ENCODE measurements around the gene FAM20C. TPM values are rescaled to one million over a fixed set of nuclear protein-coding genes. Genes with fewer than 3 reads are reported as not detected.
"Not testable (repeated sequence)": the region's sequence is repeated elsewhere in the genome, so short reads cannot be mapped to it uniquely, and the experiment has no call there.

The FAM20C gene
- total and polyA plus RNA-seq, 10 of the 15 experiments (the other 5 are each of a cell fraction or from before 2014, with no cell fraction given) = 0.44 TPM; not detected in 9

DNA sequence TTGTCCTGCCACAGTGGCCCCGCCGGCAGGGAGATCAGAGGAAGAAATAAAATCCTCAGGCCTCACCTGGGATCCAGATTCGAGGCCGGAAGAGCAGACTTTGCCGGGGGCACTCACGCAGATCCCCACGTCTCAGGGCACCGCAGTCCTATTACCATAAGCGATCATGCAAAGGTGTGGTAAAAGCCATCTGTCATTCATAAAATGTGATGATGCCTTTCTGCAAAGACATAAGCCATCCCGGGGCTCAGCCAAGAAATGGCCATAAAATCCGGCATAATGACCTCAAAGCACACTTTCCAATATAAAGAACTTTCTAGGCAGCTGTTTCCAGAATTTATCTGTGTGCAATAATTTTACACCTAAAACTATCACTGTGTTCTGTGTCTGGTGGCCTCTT lies 9.9 kb upstream of the FAM20C start:
- H2AFZ ChIP-seq (ENCODE audit: control insufficient read depth, low read depth, low read length); FAIRE-seq; ATAC-seq; CTCF ChIA-PET; H4K20me1 ChIP-seq (ENCODE audit: control insufficient read depth, insufficient read depth); intact Hi-C loops (cut with micrococcal nuclease; ENCODE audit: unreplicated experiment); SMC1A ChIA-PET (ENCODE audit: uncharacterized antibody, unreplicated experiment); H3K4me3 ChIP-seq; H3K9ac ChIP-seq (ENCODE audit: control insufficient read depth, insufficient read depth, low read length); in situ Hi-C loops (cut with MboI); H3K27ac ChIP-seq (ENCODE audit: control insufficient read depth, insufficient read depth); POLR2A ChIA-PET; BruUV-seq (replicated peaks); H3K4me1 ChIP-seq (ENCODE audit: control insufficient read depth, insufficient read depth, low read length); RAD21 ChIA-PET (ENCODE audit: unreplicated experiment); H3K36me3 ChIP-seq (ENCODE audit: control insufficient read depth in 2 of 2, insufficient read depth in 2 of 2, low read length in 1 of 2); H3K79me2 ChIP-seq (ENCODE audit: control insufficient read depth, insufficient read depth, low read length); H3K27me3 ChIP-seq (replicated peaks in 1 of 2; ENCODE audit: control insufficient read depth in 2 of 2, insufficient read depth in 2 of 2, low read length in 1 of 2); H3K4me2 ChIP-seq (ENCODE audit: control insufficient read depth, insufficient read depth); DNase-seq (ENCODE audit: low read depth, low spot score); H3K9me3 ChIP-seq (replicated peaks; ENCODE audit: control insufficient read depth, insufficient read depth, low read length): not testable (repeated sequence)
- WGBS (ENCODE audit: insufficient coverage, insufficient replicate concordance, low lambda C conversion rate, missing lambda C conversion rate) = 50% methylated on average over 3 of the region's 11 CpGs

DNA sequence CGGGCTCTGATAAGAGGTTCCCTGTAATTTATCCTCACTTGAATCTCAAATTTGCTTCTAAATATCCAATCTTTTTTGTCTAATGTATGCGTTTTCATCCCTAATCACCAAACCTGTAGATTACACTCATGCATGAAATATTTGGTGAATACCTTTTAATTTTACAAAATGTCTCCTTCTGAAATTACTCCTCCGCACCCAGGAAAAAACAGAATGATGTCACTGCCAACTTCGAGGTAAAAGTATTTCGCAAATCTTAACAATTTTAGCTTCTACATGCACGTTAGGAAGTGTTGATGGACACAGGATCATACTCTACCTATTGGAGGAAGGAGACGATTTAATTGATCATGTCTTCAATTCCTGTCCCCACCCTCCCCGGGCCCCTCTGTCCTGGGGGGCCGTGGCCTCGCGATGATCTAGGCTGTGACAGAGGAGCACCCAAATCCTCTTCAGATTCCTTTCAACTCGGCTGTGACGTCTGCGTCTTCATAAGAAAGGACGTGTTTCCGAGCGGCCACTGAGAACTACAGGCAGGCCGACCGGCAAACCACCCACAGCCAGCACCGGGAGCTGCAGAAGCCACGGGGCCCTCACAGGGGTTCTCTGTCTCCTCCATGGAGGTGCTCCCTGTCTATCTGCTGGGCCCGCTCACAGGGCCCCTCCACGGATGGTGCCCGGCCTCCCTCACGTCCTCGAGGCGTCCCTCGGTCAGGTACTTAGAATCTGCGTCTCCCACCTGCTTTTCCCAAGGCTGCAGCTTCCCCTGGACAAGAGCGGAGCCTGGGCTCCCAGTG lies 8.7 kb upstream of the FAM20C start:
- in situ Hi-C loops (cut with MboI) = no loop called here
- FAIRE-seq (no peak), ATAC-seq (no peak), DNase-seq (ENCODE audit: low read depth, low spot score) (no peak)
- no peaks in the 10 kb centered on the region for H3K36me3 ChIP-seq (ENCODE audit: control insufficient read depth in 2 of 2, insufficient read depth in 2 of 2, low read length in 1 of 2)
- ChIA-PET POLR2A (no interaction called here), RAD21 (ENCODE audit: unreplicated experiment) (no interaction called here), CTCF (no interaction called here), SMC1A (ENCODE audit: uncharacterized antibody, unreplicated experiment) (interaction anchor here (0.7 kb wide), 1 partner anchor 416 kb away, joined by 3 read pairs; no protein-coding TSS in a partner anchor)
- no TSS peak for BruUV-seq (replicated peaks)
- H3K79me2 ChIP-seq (ENCODE audit: control insufficient read depth, insufficient read depth, low read length) = no peaks in the 10 kb centered on the region
- H2AFZ ChIP-seq (ENCODE audit: control insufficient read depth, low read depth, low read length) = no peak overlapping the region
- no peak overlapping the region for H3K9ac ChIP-seq (ENCODE audit: control insufficient read depth, insufficient read depth, low read length)
- WGBS (ENCODE audit: insufficient coverage, insufficient replicate concordance, low lambda C conversion rate, missing lambda C conversion rate) = 43% methylated on average over 29 of the region's 30 CpGs
- no peaks in the 10 kb centered on the region for H3K9me3 ChIP-seq (replicated peaks; ENCODE audit: control insufficient read depth, insufficient read depth, low read length)
- TF ChIP-seq, protein P1, sequence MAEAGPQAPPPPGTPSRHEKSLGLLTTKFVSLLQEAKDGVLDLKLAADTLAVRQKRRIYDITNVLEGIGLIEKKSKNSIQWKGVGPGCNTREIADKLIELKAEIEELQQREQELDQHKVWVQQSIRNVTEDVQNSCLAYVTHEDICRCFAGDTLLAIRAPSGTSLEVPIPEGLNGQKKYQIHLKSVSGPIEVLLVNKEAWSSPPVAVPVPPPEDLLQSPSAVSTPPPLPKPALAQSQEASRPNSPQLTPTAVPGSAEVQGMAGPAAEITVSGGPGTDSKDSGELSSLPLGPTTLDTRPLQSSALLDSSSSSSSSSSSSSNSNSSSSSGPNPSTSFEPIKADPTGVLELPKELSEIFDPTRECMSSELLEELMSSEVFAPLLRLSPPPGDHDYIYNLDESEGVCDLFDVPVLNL (IDR thresholded peaks at IDR 0.05; ENCODE audit: low read depth, low read length) = no peak
- no peak for TF ChIP-seq ASH2L (IDR thresholded peaks at IDR 0.05; ENCODE audit: borderline replicate concordance, low read depth)
- TF ChIP-seq, protein P2, sequence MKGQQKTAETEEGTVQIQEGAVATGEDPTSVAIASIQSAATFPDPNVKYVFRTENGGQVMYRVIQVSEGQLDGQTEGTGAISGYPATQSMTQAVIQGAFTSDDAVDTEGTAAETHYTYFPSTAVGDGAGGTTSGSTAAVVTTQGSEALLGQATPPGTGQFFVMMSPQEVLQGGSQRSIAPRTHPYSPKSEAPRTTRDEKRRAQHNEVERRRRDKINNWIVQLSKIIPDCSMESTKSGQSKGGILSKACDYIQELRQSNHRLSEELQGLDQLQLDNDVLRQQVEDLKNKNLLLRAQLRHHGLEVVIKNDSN (IDR thresholded peaks at IDR 0.05; ENCODE audit: borderline replicate concordance, extremely low read length, insufficient read depth, low read depth, low read length) = no peak
- TF ChIP-seq JUNB (IDR thresholded peaks at IDR 0.05) = no peak
- TF ChIP-seq BACH1 (IDR thresholded peaks at IDR 0.05; ENCODE audit: borderline replicate concordance) = no peak
- TF ChIP-seq, protein P3, sequence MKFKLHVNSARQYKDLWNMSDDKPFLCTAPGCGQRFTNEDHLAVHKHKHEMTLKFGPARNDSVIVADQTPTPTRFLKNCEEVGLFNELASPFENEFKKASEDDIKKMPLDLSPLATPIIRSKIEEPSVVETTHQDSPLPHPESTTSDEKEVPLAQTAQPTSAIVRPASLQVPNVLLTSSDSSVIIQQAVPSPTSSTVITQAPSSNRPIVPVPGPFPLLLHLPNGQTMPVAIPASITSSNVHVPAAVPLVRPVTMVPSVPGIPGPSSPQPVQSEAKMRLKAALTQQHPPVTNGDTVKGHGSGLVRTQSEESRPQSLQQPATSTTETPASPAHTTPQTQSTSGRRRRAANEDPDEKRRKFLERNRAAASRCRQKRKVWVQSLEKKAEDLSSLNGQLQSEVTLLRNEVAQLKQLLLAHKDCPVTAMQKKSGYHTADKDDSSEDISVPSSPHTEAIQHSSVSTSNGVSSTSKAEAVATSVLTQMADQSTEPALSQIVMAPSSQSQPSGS (IDR thresholded peaks at IDR 0.05; ENCODE audit: low read length) = no peak
- no peak for TF ChIP-seq TCF7 (IDR thresholded peaks at IDR 0.05; ENCODE audit: borderline replicate concordance)
- TF ChIP-seq ZBED1 (IDR thresholded peaks at IDR 0.05; ENCODE audit: borderline replicate concordance) = no peak
- no peak for TF ChIP-seq SIN3A (IDR thresholded peaks at IDR 0.05; ENCODE audit: low read depth, low read length)
- no peak for TF ChIP-seq ZNF274 (IDR thresholded peaks at IDR 0.05; ENCODE audit: insufficient read depth, insufficient read length)
- no peak for TF ChIP-seq TAF1 (IDR thresholded peaks at IDR 0.05; ENCODE audit: borderline replicate concordance, low read depth, low read length)
- no peaks in the 10 kb centered on the region for H3K27me3 ChIP-seq (replicated peaks in 1 of 2; ENCODE audit: control insufficient read depth in 2 of 2, insufficient read depth in 2 of 2, low read length in 1 of 2)
- H3K4me2 ChIP-seq (ENCODE audit: control insufficient read depth, insufficient read depth) = no peak overlapping the region
- no peak overlapping the region for H3K4me3 ChIP-seq
- H3K4me1 ChIP-seq (ENCODE audit: control insufficient read depth, insufficient read depth, low read length) = no peaks in the 10 kb centered on the region
- H4K20me1 ChIP-seq (ENCODE audit: control insufficient read depth, insufficient read depth) = no peaks in the 10 kb centered on the region
- H3K27ac ChIP-seq (ENCODE audit: control insufficient read depth, insufficient read depth) = no peak overlapping the region
- intact Hi-C loops (cut with micrococcal nuclease; ENCODE audit: unreplicated experiment) = no loop called here
